Activated CD4-positive, alpha-beta T cell treated with anti-CD3 and anti-CD28 coated beads, Interleukin-2, amount 50 U/mL, for 24 hours (primary cell): Measurements from ENCODE around the gene OSTC.

ENCODE experiments used
- DNase-seq, 2 donors: peaks; one replicate each; pipeline ENCODE4 v3.0.0-alpha.2; 2020; ENCODE audit warnings: low read depth in 1 of 2, low spot score in 1 of 2

The OSTC gene

DNA sequence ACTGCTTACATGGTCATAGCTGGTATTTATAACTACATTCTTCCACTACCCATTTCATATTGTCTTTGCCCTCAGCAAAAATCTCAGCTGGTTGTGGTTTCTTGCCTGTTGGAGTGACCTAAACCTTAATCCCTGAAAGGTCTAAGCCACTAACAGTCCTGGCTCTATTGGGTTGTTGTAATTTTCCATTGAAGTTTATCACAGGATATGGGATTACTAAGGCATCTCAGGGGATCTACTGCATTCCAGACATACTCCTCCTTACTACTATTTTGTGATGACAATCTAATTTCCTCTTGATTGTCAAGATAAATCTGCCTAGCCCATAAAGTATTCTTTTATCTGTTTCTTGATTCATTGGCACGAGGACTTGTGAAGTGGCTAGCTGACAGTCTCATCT lies 6.2 kb upstream of the OSTC start:
- no peak for DNase-seq

GRCh38 chr4:108646706-108647105 lies 3.7 kb upstream of the OSTC start:
- no peak for DNase-seq

- no peak for DNase-seq
Measured at GRCh38 chr4:108649863-108650211, 562 bp upstream of the OSTC start.

DNA sequence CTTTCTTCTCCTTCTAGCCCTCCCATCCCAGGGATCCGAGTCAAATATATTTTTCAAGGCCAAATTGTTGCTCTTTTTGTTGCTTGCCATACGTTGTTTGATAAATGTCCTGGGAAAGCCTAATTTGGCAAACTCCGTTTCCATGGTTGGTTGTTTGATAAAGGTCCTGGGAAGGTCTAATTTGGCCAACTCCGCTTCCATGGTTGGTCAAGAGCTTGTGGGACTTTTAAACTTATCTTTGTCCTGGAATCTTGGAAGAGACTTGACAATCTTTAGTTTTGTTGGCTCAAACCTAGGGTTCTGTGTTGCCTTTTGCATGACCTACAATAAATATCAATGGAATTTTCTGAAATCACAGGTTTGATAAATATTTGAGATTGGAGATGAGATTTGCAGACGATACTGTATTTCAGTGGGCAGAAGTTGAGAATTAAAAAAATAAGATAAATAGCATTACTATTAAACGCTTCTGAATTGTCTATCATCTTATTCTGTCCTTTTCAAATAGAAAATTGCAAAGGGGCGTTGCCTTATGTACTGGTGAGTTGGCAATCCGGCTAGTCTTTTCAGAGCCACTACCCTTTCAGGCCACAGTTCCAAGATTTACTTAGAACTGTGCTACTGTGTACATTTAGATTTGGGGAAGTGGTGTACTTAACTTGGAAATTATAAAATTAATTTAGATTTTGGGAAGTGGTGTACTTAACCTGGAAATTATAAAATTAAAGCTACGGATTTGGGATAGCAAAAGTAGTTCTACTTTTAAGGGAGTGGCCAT lies 804 bp downstream of the OSTC start:
- no peak for DNase-seq

DNA sequence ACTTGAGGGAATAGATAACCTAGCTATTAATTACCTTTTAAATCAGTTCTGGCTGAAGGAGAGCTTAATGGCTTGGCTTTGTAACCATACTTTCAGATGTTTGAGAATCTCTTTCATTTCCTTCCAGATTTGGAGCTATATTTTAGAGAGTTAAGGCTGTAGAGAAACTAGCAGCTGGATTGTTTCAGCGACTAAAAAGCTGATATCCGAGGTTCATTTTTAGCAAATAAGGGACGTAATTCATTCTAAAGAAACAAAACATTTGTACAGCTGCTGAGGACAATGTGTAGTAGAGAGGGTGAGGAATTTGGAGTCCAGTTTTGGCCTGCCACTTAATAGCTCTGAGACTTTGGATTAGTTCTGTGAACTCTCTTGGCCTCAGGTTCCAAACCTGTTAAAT lies 12.2 kb downstream of the OSTC start:
- DNase-seq = no peak

DNA sequence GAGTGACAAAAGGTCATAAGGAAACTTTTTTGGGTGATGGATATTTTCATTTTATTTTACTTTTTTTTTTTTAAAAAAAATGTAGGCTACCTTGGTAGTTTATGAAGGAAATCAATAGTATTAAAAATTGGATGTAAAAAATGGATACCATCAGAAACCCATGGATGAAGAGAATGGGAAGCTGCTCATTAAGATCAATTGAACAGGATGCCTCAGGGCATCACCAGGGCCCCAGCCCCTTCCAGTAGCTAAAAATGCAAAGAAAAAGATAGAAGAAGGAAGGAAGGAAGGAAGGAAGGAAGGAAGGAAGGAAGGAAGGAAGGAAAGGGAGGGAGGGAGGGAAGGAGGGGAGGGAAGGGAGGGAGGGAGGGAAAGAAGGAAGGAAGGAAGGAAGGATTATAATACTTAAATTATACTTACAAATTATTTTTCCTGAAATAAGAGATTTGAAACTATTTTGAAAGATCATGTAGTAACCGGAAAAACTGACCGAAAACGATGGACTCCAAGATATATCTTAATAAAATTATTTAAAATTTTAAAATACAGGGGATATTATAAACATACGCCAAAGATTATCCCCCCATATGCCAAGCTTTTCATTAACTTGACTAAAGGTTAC lies 24.1 kb downstream of the OSTC start:
- no peak for DNase-seq

- DNase-seq = no peak
Measured at GRCh38 chr4:108681321-108681809, 31.0 kb downstream of the OSTC start.

DNA sequence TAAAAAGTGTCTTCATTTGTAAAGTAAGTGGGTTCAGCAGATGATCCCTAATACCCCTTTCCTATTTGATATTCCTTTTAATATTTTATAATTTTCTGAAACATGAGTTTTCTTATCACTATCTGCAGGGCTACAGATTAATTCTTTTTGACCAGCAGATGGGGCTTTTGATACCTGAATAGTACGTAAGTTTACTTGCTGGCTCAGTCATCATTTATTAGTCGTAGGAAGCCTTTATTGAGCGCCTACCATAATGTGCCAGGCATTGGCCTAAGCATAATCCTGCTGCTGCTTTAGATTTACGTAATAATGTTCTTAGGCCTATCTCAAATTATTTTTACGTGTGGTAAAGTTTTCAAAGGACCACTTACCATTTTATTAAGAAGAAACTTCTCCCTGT lies 33.1 kb downstream of the OSTC start:
- DNase-seq = no peak

GRCh38 chr4:108685036-108685686 lies 34.8 kb downstream of the OSTC start:
- no peak for DNase-seq

GRCh38 chr4:108690738-108691137 lies 40.3 kb downstream of the OSTC start:
- no peak for DNase-seq

DNA sequence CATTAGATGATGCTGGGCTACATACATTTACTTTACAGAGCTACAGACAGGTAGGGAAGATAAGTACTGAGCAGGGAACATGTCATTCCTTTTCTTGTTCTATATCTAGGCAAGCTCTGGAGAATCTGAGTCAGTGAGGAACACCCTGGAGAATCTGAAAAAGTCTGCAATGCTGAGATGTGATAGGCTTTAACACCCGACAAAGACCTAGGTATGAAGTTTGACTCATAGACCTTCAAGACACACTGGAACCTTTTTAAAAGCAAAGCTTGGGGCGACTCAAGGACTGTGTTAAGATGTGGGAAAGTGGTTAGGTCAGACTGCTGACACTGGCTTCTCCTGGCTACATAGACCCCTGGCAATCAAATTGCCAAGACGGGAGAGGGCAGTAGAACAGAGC lies 42.8 kb downstream of the OSTC start:
- no peak for DNase-seq

- no peak for DNase-seq
Measured at GRCh38 chr4:108693819-108694218, 43.4 kb downstream of the OSTC start.

- DNase-seq = no peak
Measured at GRCh38 chr4:108694423-108694822, 44.0 kb downstream of the OSTC start.

GRCh38 chr4:108695062-108695461 lies 44.7 kb downstream of the OSTC start:
- DNase-seq = no peak

GRCh38 chr4:108696160-108696559 lies 45.8 kb downstream of the OSTC start:
- no peak for DNase-seq

GRCh38 chr4:108700081-108700757 lies 49.8 kb downstream of the OSTC start:
- no peak for DNase-seq

GRCh38 chr4:108702960-108703359 lies 52.6 kb downstream of the OSTC start:
- DNase-seq = no peak

GRCh38 chr4:108703370-108703769 lies 53.0 kb downstream of the OSTC start:
- DNase-seq = no peak

- no peak for DNase-seq
Measured at GRCh38 chr4:108703966-108704365, 53.6 kb downstream of the OSTC start.

- no peak for DNase-seq
Measured at GRCh38 chr4:108706289-108706688, 55.9 kb downstream of the OSTC start.

GRCh38 chr4:108709234-108709633 lies 58.8 kb downstream of the OSTC start:
- no peak for DNase-seq

GRCh38 chr4:108709722-108710121 lies 59.3 kb downstream of the OSTC start:
- DNase-seq = no peak
